Measurements from ENCODE around the gene ACOX3.

GRCh38 chr4:8463811-8464210 lies 23.3 kb upstream of the ACOX3 start:
- TF ChIP-seq CTCF (IDR thresholded peaks at IDR 0.05), result no peak
- TF ChIP-seq POLR2AphosphoS5 (IDR thresholded peaks at IDR 0.05), result no peak

All from esophagus muscularis mucosa (tissue), 3 donors.